Fibroblast of lung (primary cell): ENCODE measurements around the gene MEF2D. TPM values are rescaled to one million over a fixed set of nuclear protein-coding genes. Genes with fewer than 3 reads are reported as not detected.

Source experiments
- DNase-seq, 2 donors: peaks; one replicate each; pipeline versions ENCODE4 v3.0.0 to v3.0.0-alpha.2; 2010; ENCODE audit warnings: low read depth in 2 of 2
- H2AFZ ChIP-seq: 2 replicates; pipeline ENCODE4 v1.5.1; 2012; ENCODE audit warnings: low read length, control low read depth, inconsistent platforms
- H3K27ac ChIP-seq: 2 replicates; pipeline ENCODE4 v1.5.1; 2011; ENCODE audit warnings: low read length, control low read depth; ENCODE audit not compliant: insufficient read depth
- H3K27me3 ChIP-seq: 2 replicates; pipeline ENCODE4 v1.5.1; 2011; ENCODE audit warnings: mild to moderate bottlenecking, low read length; ENCODE audit not compliant: control insufficient read depth, insufficient read depth
- H3K36me3 ChIP-seq: 2 replicates; pipeline ENCODE4 v1.5.1; 2011; ENCODE audit warnings: low read length; ENCODE audit not compliant: control insufficient read depth, insufficient read depth
- H3K4me1 ChIP-seq: 2 replicates; pipeline ENCODE4 v1.5.1; 2011; ENCODE audit warnings: low read length; ENCODE audit not compliant: control insufficient read depth, insufficient read depth; ENCODE audit errors: extremely low read depth
- H3K4me2 ChIP-seq: 2 replicates; pipeline ENCODE4 v1.5.1; 2011; ENCODE audit warnings: low read length, control low read depth; ENCODE audit not compliant: insufficient read depth; ENCODE audit errors: extremely low read depth
- H3K4me3 ChIP-seq, 4 experiments: fragments of 200-600 bp in 1 of 4; sonication (generic) in 1 of 4; replicated peaks in 1 of 4; 2 replicates each; pipeline ENCODE4 v1.5.1; 2011 to 2016; ENCODE audit warnings: low read length in 4 of 4, low read depth in 3 of 4, mild to moderate bottlenecking in 3 of 4, control low read depth in 2 of 4, inconsistent platforms in 1 of 4, mixed read lengths in 1 of 4; ENCODE audit not compliant: insufficient read depth in 1 of 4; ENCODE audit errors: control extremely low read depth in 1 of 4
- H3K79me2 ChIP-seq: 2 replicates; pipeline ENCODE4 v1.5.1; 2012; ENCODE audit warnings: mild to moderate bottlenecking, low read length, inconsistent platforms; ENCODE audit not compliant: control insufficient read depth, insufficient read depth
- H3K9ac ChIP-seq: 2 replicates; pipeline ENCODE4 v1.5.1; 2011; ENCODE audit warnings: mild to moderate bottlenecking, low read length, control low read depth; ENCODE audit not compliant: insufficient read depth
- H3K9me3 ChIP-seq: 2 replicates; pipeline ENCODE4 v1.5.1; 2012; ENCODE audit warnings: low read depth, low read length; ENCODE audit not compliant: control insufficient read depth, insufficient read depth
- H4K20me1 ChIP-seq: 2 replicates; pipeline ENCODE4 v1.5.1; 2011; ENCODE audit warnings: low read length; ENCODE audit not compliant: control insufficient read depth, insufficient read depth; ENCODE audit errors: extremely low read depth
- CTCF ChIP-seq, 2 donors: IDR thresholded peaks in 1 of 2; conservative IDR thresholded peaks in 1 of 2; 1 replicate in 1 of 2; 2 replicates in 1 of 2; pipeline ENCODE4 v1.5.1; 2011 to 2012; ENCODE audit warnings: low read length in 2 of 2, control low read depth in 1 of 2, inconsistent platforms in 1 of 2, low read depth in 1 of 2, mild to moderate bottlenecking in 1 of 2
- EZH2 ChIP-seq: IDR thresholded peaks from 2 replicates; pipeline ENCODE4 v1.5.1; 2012; ENCODE audit warnings: low read length, control low read depth, mild to moderate bottlenecking; ENCODE audit errors: missing control alignments
- polyA plus RNA-seq, 2 donors: library from polyadenylated mRNA; depleted of rRNA in 1 of 2; stranded (reverse) in 1 of 2; unstranded in 1 of 2; fragments of >200 nt; gene quantifications; 2 replicates each; pipeline ENCODE4 v1.2.1, GENCODE V29; 2011 to 2012; ENCODE audit warnings: missing spikeins in 1 of 2
- total RNA-seq: library from RNA; depleted of rRNA; stranded (reverse); fragments of >200 nt; gene quantifications from 2 replicates; pipeline ENCODE4 v1.2.1, GENCODE V29; 2014

MEF2D gene
- total and polyA plus RNA-seq, 2 donors (not counting 1 experiment from before 2014, with no cell fraction given), result 9.9 to 12.7 TPM

GRCh38 chr1:156467385-156467784, 33.2 kb downstream of the MEF2D start:
- H3K9me3 ChIP-seq, result no peaks in the 10 kb centered on the region
- TF ChIP-seq CTCF (conservative IDR thresholded peaks at IDR 0.05 in 1 of 2, IDR thresholded peaks at IDR 0.05 in 1 of 2; ENCODE audit: low read depth in 1 of 2, low read length in 2 of 2), result no peak
- TF ChIP-seq EZH2, result no peak
- H2AFZ ChIP-seq, result no peak overlapping the region
- DNase-seq, result no peak
- H3K27ac ChIP-seq, result no peak overlapping the region
- peaks cover 19% of the 10 kb centered on the region for H3K4me1 ChIP-seq
- H3K27me3 ChIP-seq, result no peaks in the 10 kb centered on the region
- no peak overlapping the region for H3K9ac ChIP-seq
- peaks cover 27% of the 10 kb centered on the region for H3K36me3 ChIP-seq
- H3K4me3 ChIP-seq, result no peak overlapping the region
- H3K79me2 ChIP-seq, result no peaks in the 10 kb centered on the region
- H3K4me2 ChIP-seq, result no peak overlapping the region
- no peaks in the 10 kb centered on the region for H4K20me1 ChIP-seq

- Histone ChIP-seq H3K4me1 (peaks cover 19% of the 10 kb centered on the region), H4K20me1 (no peaks in the 10 kb centered on the region), H3K4me3 (no peak overlapping the region), H3K27me3 (no peaks in the 10 kb centered on the region), H3K9ac (peak overlapping the region; percentile 17), H2AFZ (no peak overlapping the region), H3K79me2 (no peaks in the 10 kb centered on the region), H3K36me3 (peaks cover 18% of the 10 kb centered on the region), H3K9me3 (no peaks in the 10 kb centered on the region), H3K4me2 (no peak overlapping the region), H3K27ac (no peak overlapping the region)
- DNase-seq, result peak in 1 of 2 donors; percentile 36
- TF ChIP-seq CTCF (conservative IDR thresholded peaks at IDR 0.05 in 1 of 2, IDR thresholded peaks at IDR 0.05 in 1 of 2; ENCODE audit: low read depth in 1 of 2, low read length in 2 of 2), result peak in 1 of 2 donors; percentile 32
- TF ChIP-seq EZH2, result no peak
These were observed 34.7 kb downstream of the MEF2D start for GRCh38 chr1:156465747-156466365.

GRCh38 chr1:156464825-156465452, 35.6 kb downstream of the MEF2D start:
- H3K36me3 ChIP-seq, result peaks cover 18% of the 10 kb centered on the region
- no peaks in the 10 kb centered on the region for H3K9me3 ChIP-seq
- TF ChIP-seq CTCF (conservative IDR thresholded peaks at IDR 0.05 in 1 of 2, IDR thresholded peaks at IDR 0.05 in 1 of 2; ENCODE audit: low read depth in 1 of 2, low read length in 2 of 2) (no peak), EZH2 (no peak)
- peak; percentile 30 to 58 for DNase-seq
- H3K9ac ChIP-seq, result no peak overlapping the region
- H3K27ac ChIP-seq, result no peak overlapping the region
- no peak overlapping the region for H3K4me3 ChIP-seq
- no peaks in the 10 kb centered on the region for H4K20me1 ChIP-seq
- H2AFZ ChIP-seq, result no peak overlapping the region
- H3K27me3 ChIP-seq, result no peaks in the 10 kb centered on the region
- H3K4me2 ChIP-seq, result no peak overlapping the region
- H3K79me2 ChIP-seq, result no peaks in the 10 kb centered on the region
- H3K4me1 ChIP-seq, result peaks cover 19% of the 10 kb centered on the region
